Activated T-cell treated with anti-CD3 and anti-CD28 coated beads, Interleukin-2, amount 50 U/mL, for 24 hours (primary cell): ENCODE results near the gene MAN1C1.
A peak's percentile ranks its signal among the peaks of the same experiment; 100 is the strongest.

Experiments used
- DNase-seq: peaks from one replicate; pipeline ENCODE4 v3.0.0-alpha.2; 2020
- H3K27ac Mint-ChIP-seq: 2 replicates; pipeline ENCODE4 v1.8.0; 2020; ENCODE audit warnings: mild to moderate bottlenecking, mixed read lengths
- H3K27me3 Mint-ChIP-seq: 2 replicates; pipeline ENCODE4 v1.8.0; 2020; ENCODE audit warnings: mixed read lengths
- H3K36me3 Mint-ChIP-seq: 2 replicates; pipeline ENCODE4 v1.8.0; 2020; ENCODE audit warnings: low read depth, mixed read lengths
- H3K4me1 Mint-ChIP-seq: 2 replicates; pipeline ENCODE4 v1.8.0; 2020; ENCODE audit warnings: low read depth, mixed read lengths
- H3K4me3 Mint-ChIP-seq: 2 replicates; pipeline ENCODE4 v1.8.0; 2020; ENCODE audit warnings: mild to moderate bottlenecking, moderate library complexity, mixed read lengths
- H3K9me3 Mint-ChIP-seq: 2 replicates; pipeline ENCODE4 v1.8.0; 2020; ENCODE audit warnings: mixed read lengths

MAN1C1 gene

GRCh38 chr1:25616095-25616986, at the start of gene MAN1C1:
TSS of gene MAN1C1 (plus strand) at chr1:25616791. CDS start at chr1:25617798, 1,007 bp downstream.
- peak; percentile 87 for DNase-seq
- H3K4me1 Mint-ChIP-seq, result peaks cover 53% of the 10 kb centered on the region
- H3K27me3 Mint-ChIP-seq, result peaks cover 33% of the 10 kb centered on the region
- peak within 1 kb of the TSS; percentile 67 for H3K4me3 Mint-ChIP-seq
- peak within 1 kb of the TSS; percentile 3 for H3K27ac Mint-ChIP-seq
- no peaks in the 10 kb centered on the region for H3K9me3 Mint-ChIP-seq
- H3K36me3 Mint-ChIP-seq, result no peaks in the 10 kb centered on the region

DNA sequence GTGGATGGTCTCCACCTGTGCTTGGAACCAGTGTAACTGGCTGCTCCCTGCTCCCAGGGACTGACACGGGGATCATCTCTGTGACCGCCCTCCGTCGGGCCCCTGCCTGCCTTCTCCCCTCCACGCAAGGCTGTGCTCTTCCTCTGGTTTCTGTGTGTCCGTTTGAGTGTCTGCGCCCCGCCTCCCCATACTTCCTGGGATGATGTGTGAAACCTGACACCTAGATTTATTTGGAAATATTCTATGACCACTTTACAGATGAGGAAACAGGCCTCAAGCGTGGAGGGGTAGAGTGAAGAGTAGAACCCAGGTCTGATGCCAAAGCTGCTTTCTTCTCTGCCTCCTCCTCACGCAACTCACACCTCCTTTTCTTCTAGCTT, 48.9 kb upstream of the MAN1C1 start:
- Mint-ChIP-seq H3K4me3 (no peak overlapping the region), H3K4me1 (peaks cover 89% of the 10 kb centered on the region), H3K27ac (peak overlapping the region; percentile 48), H3K9me3 (no peaks in the 10 kb centered on the region), H3K36me3 (peaks cover 21% of the 10 kb centered on the region), H3K27me3 (no peaks in the 10 kb centered on the region)
- DNase-seq, result no peak

DNA sequence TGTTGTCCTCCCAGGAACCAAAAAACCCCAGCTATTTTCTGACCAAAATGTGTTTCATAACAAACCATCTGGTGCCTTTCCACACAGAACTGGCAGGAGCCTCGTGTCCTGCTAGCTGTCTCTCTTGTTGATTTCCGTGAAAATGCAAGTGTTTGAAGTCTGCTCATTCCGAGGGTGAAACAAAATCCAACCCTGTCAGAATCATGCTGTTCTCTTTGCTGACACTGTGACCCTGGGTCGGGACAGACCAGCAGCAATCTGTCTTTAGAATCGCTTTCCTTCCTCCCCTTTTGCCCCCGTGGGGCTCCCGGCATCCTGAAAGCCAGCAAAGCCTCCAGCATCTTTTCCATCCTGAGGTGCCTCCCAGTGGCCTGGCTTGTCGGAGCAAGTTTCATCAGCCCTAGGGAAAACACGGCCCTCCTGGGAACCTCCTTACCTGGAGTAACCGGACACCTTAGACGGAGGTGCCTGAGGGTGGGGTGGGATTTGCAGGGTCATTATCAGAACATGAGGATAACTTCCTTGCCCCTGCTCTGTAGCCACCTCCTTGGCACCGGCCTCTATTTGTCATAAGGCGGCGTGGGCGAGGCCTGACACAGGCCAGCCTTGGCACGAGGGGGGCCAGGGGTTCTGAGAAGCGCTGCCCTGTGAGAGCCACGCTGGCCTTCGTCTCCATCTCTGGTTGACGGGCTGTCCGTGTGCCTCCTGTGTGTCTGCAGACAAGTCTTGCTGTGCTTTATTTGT, 48.3 kb upstream of the MAN1C1 start:
- H3K27me3 Mint-ChIP-seq, result no peaks in the 10 kb centered on the region
- peaks cover 89% of the 10 kb centered on the region for H3K4me1 Mint-ChIP-seq
- H3K4me3 Mint-ChIP-seq, result no peak overlapping the region
- no peaks in the 10 kb centered on the region for H3K9me3 Mint-ChIP-seq
- H3K36me3 Mint-ChIP-seq, result peaks cover 17% of the 10 kb centered on the region
- peak overlapping the region; percentile 48 for H3K27ac Mint-ChIP-seq
- DNase-seq, result no peak

GRCh38 chr1:25568834-25569596, 47.6 kb upstream of the MAN1C1 start:
- H3K4me3 Mint-ChIP-seq, result no peak overlapping the region
- peaks cover 83% of the 10 kb centered on the region for H3K4me1 Mint-ChIP-seq
- H3K9me3 Mint-ChIP-seq, result no peaks in the 10 kb centered on the region
- no peaks in the 10 kb centered on the region for H3K27me3 Mint-ChIP-seq
- peaks cover 15% of the 10 kb centered on the region for H3K36me3 Mint-ChIP-seq
- no peak for DNase-seq
- H3K27ac Mint-ChIP-seq, result peak overlapping the region; percentile 48

GRCh38 chr1:25569597-25570396, 46.8 kb upstream of the MAN1C1 start:
- Mint-ChIP-seq H3K27me3 (no peaks in the 10 kb centered on the region), H3K9me3 (no peaks in the 10 kb centered on the region), H3K27ac (peak overlapping the region; percentile 48), H3K36me3 (peaks cover 12% of the 10 kb centered on the region), H3K4me1 (peaks cover 75% of the 10 kb centered on the region), H3K4me3 (no peak overlapping the region)
- DNase-seq, result no peak

DNA sequence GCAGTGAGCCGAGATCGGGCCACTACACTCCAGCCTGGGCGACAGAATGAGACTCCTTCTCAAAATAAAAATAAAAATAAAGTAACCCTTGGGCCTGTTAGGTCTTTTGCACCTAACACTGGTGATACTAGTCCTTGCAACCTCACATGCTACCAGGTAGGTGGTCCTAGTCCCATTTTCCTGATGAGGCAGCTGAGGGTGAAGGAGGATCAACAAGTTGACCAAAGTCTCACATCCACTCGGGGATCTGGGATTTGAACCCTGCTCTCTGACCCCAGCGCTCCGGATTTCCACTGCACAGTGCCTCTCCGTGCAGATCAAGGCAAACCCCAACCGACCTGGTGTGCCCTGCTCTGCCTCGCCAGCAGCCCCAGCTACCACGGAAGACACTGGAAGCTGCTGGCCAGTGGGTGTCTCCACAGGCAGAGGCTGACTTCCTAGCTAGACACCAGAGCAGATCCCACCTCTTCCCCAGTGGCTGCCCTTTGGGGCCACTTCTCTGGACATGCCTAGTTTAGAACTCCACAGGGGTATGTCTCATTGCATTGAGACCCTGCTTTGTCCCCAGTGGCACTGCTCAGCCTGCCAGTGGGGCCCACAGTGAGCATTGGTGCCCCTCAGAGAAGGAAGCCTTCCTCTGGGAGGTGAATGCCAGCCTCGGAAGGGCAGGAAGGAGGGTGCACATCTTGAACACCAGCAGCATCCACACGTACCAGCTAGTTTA, 45.6 kb upstream of the MAN1C1 start:
- Mint-ChIP-seq H3K4me3 (no peak overlapping the region), H3K27me3 (no peaks in the 10 kb centered on the region), H3K27ac (no peak overlapping the region), H3K4me1 (peaks cover 63% of the 10 kb centered on the region), H3K36me3 (peaks cover 9% of the 10 kb centered on the region), H3K9me3 (no peaks in the 10 kb centered on the region)
- DNase-seq, result no peak

DNA sequence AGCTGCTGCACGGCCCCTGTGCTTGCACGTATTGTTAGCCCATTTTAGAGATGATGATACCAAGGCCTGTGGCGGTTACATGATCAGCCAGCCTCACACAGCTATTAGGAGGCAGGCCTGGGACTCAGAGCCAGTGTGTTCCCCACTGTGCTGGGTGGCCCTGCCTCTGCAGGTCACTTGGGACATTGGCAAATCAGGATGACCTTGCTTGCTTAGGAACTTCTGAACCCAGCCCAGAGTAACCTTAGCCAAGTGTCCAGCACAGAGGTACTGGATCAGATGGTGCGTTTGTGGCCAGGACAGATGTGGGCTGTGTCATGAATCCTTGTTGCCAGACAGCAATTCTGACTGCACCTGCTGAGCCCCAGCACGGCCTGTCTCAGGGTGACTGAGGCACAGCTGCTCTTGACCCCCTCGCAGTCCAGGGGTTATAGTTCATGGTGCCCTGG, 45.0 kb upstream of the MAN1C1 start:
- H3K4me3 Mint-ChIP-seq, result no peak overlapping the region
- H3K27me3 Mint-ChIP-seq, result no peaks in the 10 kb centered on the region
- H3K4me1 Mint-ChIP-seq, result peaks cover 57% of the 10 kb centered on the region
- H3K27ac Mint-ChIP-seq, result no peak overlapping the region
- peaks cover 8% of the 10 kb centered on the region for H3K36me3 Mint-ChIP-seq
- DNase-seq, result no peak
- no peaks in the 10 kb centered on the region for H3K9me3 Mint-ChIP-seq

GRCh38 chr1:25572107-25572506, 44.5 kb upstream of the MAN1C1 start:
- Mint-ChIP-seq H3K4me1 (peaks cover 52% of the 10 kb centered on the region), H3K27ac (no peak overlapping the region)
- DNase-seq, result no peak

DNA sequence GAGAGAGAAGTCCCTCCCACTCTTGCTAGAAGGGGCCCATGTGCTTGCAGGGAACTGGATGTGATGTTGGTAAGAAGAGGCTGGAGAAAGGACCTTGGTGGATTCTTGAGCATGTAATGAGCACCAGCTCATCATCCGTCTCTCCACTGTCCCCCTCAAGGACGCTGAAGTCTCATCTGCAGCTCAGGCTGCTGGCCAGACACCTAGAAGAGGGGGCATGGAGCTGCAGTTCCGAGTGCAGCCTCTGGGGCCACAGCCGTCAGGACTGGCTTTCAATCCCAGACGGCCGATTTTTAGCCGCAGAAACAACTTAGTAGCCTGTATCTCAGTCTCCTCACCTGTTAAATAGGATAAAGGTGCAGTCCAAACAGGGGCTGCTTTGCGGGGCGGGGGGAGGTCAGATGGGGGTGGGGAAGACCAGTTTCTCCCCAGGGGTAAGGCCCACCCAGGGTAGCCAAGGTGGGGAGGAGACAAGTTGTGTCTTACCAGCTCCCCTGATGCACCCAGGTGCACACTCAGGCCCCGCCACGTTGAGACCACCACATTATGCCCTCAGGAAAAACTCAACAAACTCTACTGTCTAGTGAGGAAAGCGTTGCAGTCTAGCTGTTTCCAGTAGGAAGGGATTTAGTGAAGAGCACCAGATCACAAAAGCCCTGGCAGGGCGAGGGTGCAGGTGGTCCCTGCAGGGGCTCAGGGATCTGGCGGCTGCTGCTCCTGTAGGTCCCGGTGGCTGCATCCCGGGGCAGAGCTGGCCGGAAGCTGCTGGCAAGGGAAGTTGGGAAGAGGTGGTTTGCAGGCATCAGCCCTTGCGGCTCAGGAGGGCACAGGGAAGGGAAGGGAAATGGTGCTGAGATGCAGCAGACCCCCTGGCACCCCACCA, 43.6 kb upstream of the MAN1C1 start:
- Mint-ChIP-seq H3K36me3 (peaks cover 2% of the 10 kb centered on the region), H3K4me1 (peaks cover 43% of the 10 kb centered on the region), H3K27ac (no peak overlapping the region), H3K27me3 (no peaks in the 10 kb centered on the region), H3K4me3 (no peak overlapping the region), H3K9me3 (no peaks in the 10 kb centered on the region)
- peak; percentile 71 for DNase-seq

More at GRCh38 chr1:25572107-25572506, 44.5 kb upstream of the MAN1C1 start:
- H3K4me3 Mint-ChIP-seq, result no peak overlapping the region
- H3K9me3 Mint-ChIP-seq, result no peaks in the 10 kb centered on the region
- H3K36me3 Mint-ChIP-seq, result peaks cover 4% of the 10 kb centered on the region
- H3K27me3 Mint-ChIP-seq, result no peaks in the 10 kb centered on the region

DNA sequence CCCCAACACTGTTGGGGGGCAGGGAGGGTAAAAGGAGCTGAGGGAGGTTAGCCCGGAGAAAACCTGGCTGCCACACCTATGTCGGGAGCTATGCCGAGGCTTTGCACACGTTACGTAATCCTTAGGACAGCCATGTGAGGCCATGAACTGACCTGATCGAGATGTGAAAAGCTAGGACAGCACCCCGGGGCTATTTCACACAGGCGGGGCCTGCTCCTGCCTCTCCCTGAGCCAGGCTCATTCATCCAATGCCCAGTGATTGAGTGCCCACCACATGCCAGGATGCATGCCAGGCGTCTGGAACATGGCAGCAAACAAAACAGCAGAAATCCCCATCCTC, 43.0 kb upstream of the MAN1C1 start:
- Mint-ChIP-seq H3K9me3 (no peaks in the 10 kb centered on the region), H3K4me3 (no peak overlapping the region), H3K36me3 (no peaks in the 10 kb centered on the region), H3K27ac (no peak overlapping the region), H3K4me1 (peaks cover 37% of the 10 kb centered on the region), H3K27me3 (no peaks in the 10 kb centered on the region)
- no peak for DNase-seq

GRCh38 chr1:25573961-25574360, 42.6 kb upstream of the MAN1C1 start:
- Mint-ChIP-seq H3K4me1 (peaks cover 33% of the 10 kb centered on the region), H3K36me3 (no peaks in the 10 kb centered on the region), H3K27me3 (no peaks in the 10 kb centered on the region), H3K27ac (no peak overlapping the region), H3K9me3 (no peaks in the 10 kb centered on the region), H3K4me3 (no peak overlapping the region)
- DNase-seq, result no peak

DNA sequence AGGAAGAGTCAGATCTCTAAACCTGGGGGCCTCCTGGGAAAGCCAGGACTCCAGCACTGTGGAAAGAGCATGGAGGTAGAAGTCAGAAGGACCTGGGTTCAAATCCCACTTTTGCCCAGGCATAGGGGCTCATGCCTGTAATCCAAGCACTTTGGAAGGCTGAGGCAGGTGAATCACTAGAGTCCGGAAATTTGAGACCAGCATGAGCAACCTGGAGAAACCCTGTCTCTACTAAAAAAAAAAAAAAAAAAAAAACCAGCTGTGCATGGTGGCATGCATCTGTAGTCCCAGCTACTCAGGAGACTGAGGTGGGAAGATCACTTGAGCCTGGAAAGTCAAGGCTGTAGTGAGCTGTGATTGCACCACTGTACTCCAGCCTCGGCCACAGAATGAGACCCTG, 41.4 kb upstream of the MAN1C1 start:
- no peak for DNase-seq
- Mint-ChIP-seq H3K4me1 (peaks cover 22% of the 10 kb centered on the region), H3K27me3 (no peaks in the 10 kb centered on the region), H3K36me3 (no peaks in the 10 kb centered on the region), H3K9me3 (no peaks in the 10 kb centered on the region), H3K4me3 (no peak overlapping the region), H3K27ac (no peak overlapping the region)
